ENCODE measurements around the gene RNF32. TPM values are rescaled to one million over a fixed set of nuclear protein-coding genes. Genes with fewer than 3 reads are reported as not detected.
A peak's percentile ranks its signal among the peaks of the same experiment; 100 is the strongest.

The RNF32 gene
- total RNA-seq (2022): 3.0 and 3.6 TPM in 2 replicates
- Bru-seq, nascent RNA: percentile 42 among the genes with signal in this experiment
- percentile 39 among the genes with signal in this experiment for BruChase-seq, experiment 1, labeled RNA remaining after a 6-hour chase
- percentile 45 among the genes with signal in this experiment for BruChase-seq, experiment 2, labeled RNA remaining after a 2-hour chase
- long read RNA-seq, partial matches to known transcripts: 1 of 6 reads
- long read RNA-seq, other reads (novel, unspliced or antisense): 5 of 6 reads

DNA sequence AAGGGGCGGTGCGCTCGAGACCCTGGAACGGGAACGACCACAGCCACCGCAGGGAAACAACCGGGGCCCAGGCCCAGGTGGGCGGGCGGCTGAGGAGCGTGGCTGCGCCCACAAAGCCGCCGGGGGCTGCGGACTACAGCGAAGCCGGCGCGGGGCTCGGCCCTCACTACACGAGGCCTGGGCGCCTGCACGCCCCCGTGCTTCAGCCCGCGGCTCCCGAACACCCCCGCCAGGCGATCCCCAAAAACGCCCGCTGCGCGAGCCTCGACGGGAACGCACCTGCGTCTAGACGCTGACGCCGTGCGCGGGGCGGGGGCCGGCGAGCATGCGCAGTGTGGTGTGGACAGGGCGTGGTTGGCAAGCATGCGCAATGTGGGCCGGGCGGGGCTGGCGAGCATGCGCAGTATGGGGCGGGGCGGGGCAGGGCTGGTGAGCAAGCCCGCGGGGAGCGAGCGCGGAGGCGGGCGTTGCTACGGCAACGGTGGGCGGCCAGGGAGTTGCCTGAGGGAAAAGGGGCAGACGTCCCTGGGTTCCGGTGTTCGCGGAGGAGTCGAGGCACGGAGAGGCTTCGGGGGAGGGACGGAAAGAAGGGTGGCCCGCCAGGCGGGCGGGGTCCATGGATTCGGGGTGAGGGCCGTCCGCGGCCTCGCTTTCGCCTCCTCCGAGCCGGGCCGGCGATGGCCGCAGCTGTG lies at the start of gene RNF32:
Gene RNF32, plus strand, starts transcription at position 518 of the 692 bp plus-strand sequence. CDS start 3,104 bp downstream, outside the sequence.
- intact Hi-C loops (cut with micrococcal nuclease): loop anchor here (2.0 to 10.0 kb wide), 2 partner anchors 166 to 826 kb away; partner anchors contain the start of gene SHH
- H3K36me3 Mint-ChIP-seq (ENCODE audit: insufficient read depth, unreplicated experiment): peaks cover 5% of the 10 kb centered on the region
- no TSS peak for BruUV-seq (replicated peaks)
- POLR2A ChIA-PET: interaction anchor here (0.6 to 1.7 kb wide), 3 partner anchors 12 to 98 kb away, joined by 3 to 9 read pairs (median 3); no protein-coding TSS in a partner anchor
- H3K9me3 Mint-ChIP-seq (ENCODE audit: unreplicated experiment): no peaks in the 10 kb centered on the region
- CTCF ChIA-PET: interaction anchor here (1.0 kb wide), 1 partner anchor 1042 kb away, joined by 3 read pairs; no protein-coding TSS in a partner anchor
- H3K4me1 Mint-ChIP-seq (ENCODE audit: insufficient read depth, unreplicated experiment): peaks cover 6% of the 10 kb centered on the region
- DNase-seq (ENCODE audit: unreplicated experiment): peak; percentile 90
- no peaks in the 10 kb centered on the region for H3K27me3 Mint-ChIP-seq (ENCODE audit: insufficient read depth, unreplicated experiment)
- TF ChIP-seq, protein P1, sequence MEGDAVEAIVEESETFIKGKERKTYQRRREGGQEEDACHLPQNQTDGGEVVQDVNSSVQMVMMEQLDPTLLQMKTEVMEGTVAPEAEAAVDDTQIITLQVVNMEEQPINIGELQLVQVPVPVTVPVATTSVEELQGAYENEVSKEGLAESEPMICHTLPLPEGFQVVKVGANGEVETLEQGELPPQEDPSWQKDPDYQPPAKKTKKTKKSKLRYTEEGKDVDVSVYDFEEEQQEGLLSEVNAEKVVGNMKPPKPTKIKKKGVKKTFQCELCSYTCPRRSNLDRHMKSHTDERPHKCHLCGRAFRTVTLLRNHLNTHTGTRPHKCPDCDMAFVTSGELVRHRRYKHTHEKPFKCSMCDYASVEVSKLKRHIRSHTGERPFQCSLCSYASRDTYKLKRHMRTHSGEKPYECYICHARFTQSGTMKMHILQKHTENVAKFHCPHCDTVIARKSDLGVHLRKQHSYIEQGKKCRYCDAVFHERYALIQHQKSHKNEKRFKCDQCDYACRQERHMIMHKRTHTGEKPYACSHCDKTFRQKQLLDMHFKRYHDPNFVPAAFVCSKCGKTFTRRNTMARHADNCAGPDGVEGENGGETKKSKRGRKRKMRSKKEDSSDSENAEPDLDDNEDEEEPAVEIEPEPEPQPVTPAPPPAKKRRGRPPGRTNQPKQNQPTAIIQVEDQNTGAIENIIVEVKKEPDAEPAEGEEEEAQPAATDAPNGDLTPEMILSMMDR (IDR thresholded peaks at IDR 0.05; ENCODE audit: unreplicated experiment): no peak
- peak within 1 kb of the TSS; percentile 79 for H3K4me3 Mint-ChIP-seq (ENCODE audit: unreplicated experiment)
- H3K27ac Mint-ChIP-seq (ENCODE audit: low read depth, unreplicated experiment): peak within 1 kb of the TSS; percentile 88

DNA sequence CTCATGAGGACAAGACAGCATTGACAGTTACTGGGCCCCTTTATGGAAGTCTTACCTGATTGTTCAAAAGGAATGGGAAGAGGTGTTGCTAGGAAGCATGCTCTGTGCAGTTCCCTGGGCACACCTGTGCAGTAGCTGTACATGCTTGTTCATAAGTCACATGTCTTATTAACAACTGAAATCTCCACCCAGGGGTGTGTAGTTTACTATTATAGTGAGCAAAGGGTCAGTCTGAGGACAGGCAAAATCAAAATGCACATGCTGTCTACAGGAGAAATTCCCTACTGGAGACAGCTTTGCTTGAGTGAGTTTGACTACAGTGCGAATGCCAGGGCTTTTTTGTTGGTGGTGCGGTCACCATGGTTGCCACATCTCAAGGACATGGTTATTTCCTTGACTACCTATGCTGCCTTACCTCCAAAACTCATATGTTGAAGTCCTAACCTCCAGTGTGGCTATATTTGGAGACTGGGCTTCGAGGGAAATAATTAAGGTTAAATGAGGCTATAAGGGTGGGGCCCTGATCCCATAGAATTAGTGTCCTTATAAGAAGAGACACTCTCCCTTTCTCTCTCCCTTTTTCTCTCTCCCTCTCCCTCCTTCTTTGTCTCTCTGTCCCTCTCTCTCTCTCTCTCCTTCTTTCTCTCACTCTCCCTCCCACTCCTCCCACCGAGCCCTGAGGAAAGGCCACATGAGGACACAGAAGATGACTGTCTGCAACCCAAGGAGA lies 48.3 kb upstream of the RNF32 start:
- Mint-ChIP-seq H3K4me3 (ENCODE audit: unreplicated experiment) (no peak overlapping the region), H3K9me3 (ENCODE audit: unreplicated experiment) (peaks cover 10% of the 10 kb centered on the region), H3K27me3 (ENCODE audit: insufficient read depth, unreplicated experiment) (no peaks in the 10 kb centered on the region), H3K27ac (ENCODE audit: low read depth, unreplicated experiment) (no peak overlapping the region), H3K4me1 (ENCODE audit: insufficient read depth, unreplicated experiment) (no peaks in the 10 kb centered on the region), H3K36me3 (ENCODE audit: insufficient read depth, unreplicated experiment) (no peaks in the 10 kb centered on the region)
- TF ChIP-seq, protein P1 (IDR thresholded peaks at IDR 0.05; ENCODE audit: unreplicated experiment): no peak
- ChIA-PET CTCF (interaction anchor here (0.7 kb wide), 1 partner anchor 838 kb away, joined by 3 read pairs; no protein-coding TSS in a partner anchor), POLR2A (no interaction called here)
- intact Hi-C loops (cut with micrococcal nuclease): no loop called here
- no peak for DNase-seq (ENCODE audit: unreplicated experiment)
- BruUV-seq (replicated peaks): no TSS peak

DNA sequence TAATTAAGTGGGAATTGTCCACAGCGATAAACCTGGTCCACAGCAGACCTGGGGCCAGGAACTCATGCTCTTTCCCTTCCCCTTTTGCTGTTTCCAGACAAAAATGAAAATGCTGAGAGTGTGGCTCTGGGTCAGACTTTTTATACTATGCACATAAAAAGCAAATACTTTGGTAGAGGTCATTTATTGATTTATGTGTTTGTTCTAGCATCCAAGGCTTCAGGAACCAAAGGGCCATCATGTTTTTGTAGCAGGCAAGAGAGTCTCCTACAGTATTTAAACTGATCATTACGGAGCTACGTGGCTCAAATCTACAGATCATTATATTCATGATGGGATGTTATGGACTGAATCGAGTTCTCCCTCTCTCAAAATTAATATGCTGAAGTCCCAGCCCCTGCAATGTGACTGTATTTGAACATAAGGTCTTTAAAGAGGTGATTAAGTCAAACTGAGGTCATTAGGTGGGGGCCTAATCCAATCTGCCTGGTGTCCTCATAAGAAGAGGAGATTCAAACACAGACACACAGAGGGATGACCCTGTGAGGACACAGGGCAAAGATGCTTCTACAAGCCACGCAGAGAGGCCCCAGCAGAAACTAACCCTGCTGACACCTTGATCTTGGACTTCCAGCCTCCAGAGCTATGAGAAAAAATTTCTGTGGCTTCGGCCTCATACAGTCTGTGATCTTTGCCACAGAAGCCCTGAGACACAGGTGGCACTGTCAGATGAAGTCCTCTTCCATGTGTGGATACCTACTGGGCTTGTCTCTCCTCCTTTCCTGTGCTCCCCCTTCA lies 46.1 kb upstream of the RNF32 start:
- CTCF ChIA-PET: no interaction called here
- TF ChIP-seq, protein P1 (IDR thresholded peaks at IDR 0.05; ENCODE audit: unreplicated experiment): no peak
- POLR2A ChIA-PET: interaction anchor here (1.0 kb wide), 1 partner anchor 9 kb away, joined by 3 read pairs; no protein-coding TSS in a partner anchor
- H3K27ac Mint-ChIP-seq (ENCODE audit: low read depth, unreplicated experiment): no peak overlapping the region
- DNase-seq (ENCODE audit: unreplicated experiment): no peak
- no peaks in the 10 kb centered on the region for H3K27me3 Mint-ChIP-seq (ENCODE audit: insufficient read depth, unreplicated experiment)
- H3K9me3 Mint-ChIP-seq (ENCODE audit: unreplicated experiment): peaks cover 8% of the 10 kb centered on the region
- H3K36me3 Mint-ChIP-seq (ENCODE audit: insufficient read depth, unreplicated experiment): no peaks in the 10 kb centered on the region
- no TSS peak for BruUV-seq (replicated peaks)
- H3K4me3 Mint-ChIP-seq (ENCODE audit: unreplicated experiment): no peak overlapping the region
- no peaks in the 10 kb centered on the region for H3K4me1 Mint-ChIP-seq (ENCODE audit: insufficient read depth, unreplicated experiment)
- intact Hi-C loops (cut with micrococcal nuclease): no loop called here

All from MCF 10A (cell line).